K562 (cell line): ENCODE measurements around the gene ATPAF2. TPM values are rescaled to one million over a fixed set of nuclear protein-coding genes. Genes with fewer than 3 reads are reported as not detected.

Experiments
- ADNP ChIP-seq: fragments of 200-800 bp; sonication (Bioruptor generic); IDR thresholded peaks from 2 replicates; pipeline ENCODE4 v1.6.1; 2016; ENCODE audit warnings: missing genetic modification characterization, missing compliant biosample characterization
- CTBP1 ChIP-seq: fragments of 450-650 bp; IDR thresholded peaks from 2 replicates; pipeline ENCODE4 v1.6.1; 2016; ENCODE audit warnings: borderline replicate concordance
- FOXM1 ChIP-seq, 2 experiments: fragments of 450-650 bp in 1 of 2; sonication (generic) in 1 of 2; formaldehyde crosslinking in 1 of 2; IDR thresholded peaks; 2 replicates each; pipeline versions ENCODE4 v1.6.1 to v1.9.0; 2017 to 2022; ENCODE audit warnings: low read depth in 2 of 2, mild to moderate bottlenecking in 2 of 2, missing genetic modification reagents in 1 of 2, moderate library complexity in 1 of 2
- HOXB6 ChIP-seq: fragments of 250-450 bp; sonication (Bioruptor Pico); IDR thresholded peaks from 2 replicates; pipeline ENCODE4 v1.5.1; 2022; ENCODE audit warnings: mild to moderate bottlenecking, borderline replicate concordance
- MED1 ChIP-seq: sonication (generic); formaldehyde crosslinking; IDR thresholded peaks from 2 replicates; pipeline ENCODE4 v1.8.1; 2023; ENCODE audit warnings: missing genetic modification reagents, borderline replicate concordance
- MEIS2 ChIP-seq: fragments of 450-650 bp; IDR thresholded peaks from 2 replicates; pipeline ENCODE4 v1.6.1; 2014; ENCODE audit warnings: mild to moderate bottlenecking; ENCODE audit not compliant: partially characterized antibody
- NELFE ChIP-seq: IDR thresholded peaks from 2 replicates; pipeline ENCODE4 v1.6.1; 2011; ENCODE audit warnings: mild to moderate bottlenecking; ENCODE audit not compliant: insufficient read depth, insufficient read length
- NFE2 ChIP-seq: IDR thresholded peaks from 2 replicates; pipeline ENCODE4 v1.6.1; 2014; ENCODE audit warnings: antibody characterized with exemption, low read depth
- NFIC ChIP-seq: fragments of 450-650 bp; IDR thresholded peaks from 2 replicates; pipeline ENCODE4 v1.6.1; 2017; ENCODE audit warnings: mild to moderate bottlenecking, inconsistent platforms
- POLR3G ChIP-seq: IDR thresholded peaks from 2 replicates; pipeline ENCODE4 v1.6.1; 2011; ENCODE audit not compliant: insufficient read length, insufficient replicate concordance; ENCODE audit errors: extremely low read depth
- RAD21 ChIP-seq, 2 experiments: fragments of 250-450 bp in 1 of 2; fragments of 450-650 bp in 1 of 2; sonication (Bioruptor Pico) in 1 of 2; formaldehyde crosslinking in 1 of 2; IDR thresholded peaks in 1 of 2; conservative IDR thresholded peaks in 1 of 2; 2 replicates each; pipeline versions ENCODE4 v1.4.0 to v1.8.0; 2020 to 2022; ENCODE audit warnings: mild to moderate bottlenecking in 2 of 2, moderate library complexity in 1 of 2
- RNF2 ChIP-seq: sonication (generic); IDR thresholded peaks from 2 replicates; pipeline ENCODE4 v1.6.1; 2016
- SMAD4 ChIP-seq: fragments of 250-450 bp; sonication (Bioruptor Pico); conservative IDR thresholded peaks from 2 replicates; pipeline ENCODE4 v1.8.0; 2021; ENCODE audit warnings: inconsistent platforms, mild to moderate bottlenecking, moderate library complexity
- TGIF2 ChIP-seq: sonication (generic); formaldehyde crosslinking; IDR thresholded peaks from 2 replicates; pipeline ENCODE4 v1.8.1; 2022; ENCODE audit warnings: mild to moderate bottlenecking, missing genetic modification reagents, moderate library complexity
- ZBTB43 ChIP-seq: sonication (generic); formaldehyde crosslinking; IDR thresholded peaks from 2 replicates; pipeline ENCODE4 v1.8.0; 2023; ENCODE audit warnings: mild to moderate bottlenecking, missing genetic modification reagents
- ZNF431 ChIP-seq: sonication (generic); formaldehyde crosslinking; IDR thresholded peaks from 2 replicates; pipeline ENCODE4 v1.8.0; 2022; ENCODE audit warnings: mild to moderate bottlenecking, missing genetic modification reagents
- polyA plus RNA-seq, 8 experiments: library from polyadenylated mRNA; depleted of rRNA in 4 of 8; stranded (reverse) in 5 of 8; unstranded in 3 of 8; fragments of >200 nt; fragmentation: Nextera tagmentation in 2 of 8; fragmentation: Illumina TruSeq in 1 of 8; extraction: Ambion mirVana in 2 of 8; extraction: Trizol in 1 of 8; gene quantifications; 2 replicates each; pipeline versions ENCODE4 v1.2.1 to v1.2.3, GENCODE V29; 2011 to 2014; ENCODE audit warnings: inconsistent platforms in 1 of 8, missing spikeins in 1 of 8
- total RNA-seq, 7 experiments: library from RNA; depleted of rRNA in 6 of 7; stranded (reverse); fragments of >200 nt in 6 of 7; fragmentation: Illumina TruSeq in 2 of 7; extraction: Trizol in 2 of 7; gene quantifications; 2 replicates each; pipeline versions ENCODE4 v1.2.1 to v1.2.3, GENCODE V29; 2011 to 2021; ENCODE audit warnings: low replicate concordance in 1 of 7
- TF ChIP-seq, protein P1 (sequence below): fragments of 450-650 bp; IDR thresholded peaks from 2 replicates; pipeline ENCODE4 v1.6.1; 2016; ENCODE audit warnings: missing biosample characterization, missing genetic modification characterization
- TF ChIP-seq, protein P2 (sequence below): sonication (generic); formaldehyde crosslinking; IDR thresholded peaks from 2 replicates; pipeline ENCODE4 v1.8.0; 2023; ENCODE audit warnings: missing genetic modification reagents, mild to moderate bottlenecking, borderline replicate concordance
- TF ChIP-seq, protein P3 (sequence below): sonication (generic); formaldehyde crosslinking; IDR thresholded peaks from 2 replicates; pipeline ENCODE4 v1.8.1; 2023; ENCODE audit warnings: mild to moderate bottlenecking, missing genetic modification reagents

The ATPAF2 gene
- total and polyA plus RNA-seq, 9 of the 15 experiments (the other 6 are each of a cell fraction or from before 2014, with no cell fraction given): 2.1 to 19.2 (median 11.3) TPM

GRCh38 chr17:18035704-18036103 is 3.3 kb downstream of the ATPAF2 start (continued):
- TF ChIP-seq, protein P1, sequence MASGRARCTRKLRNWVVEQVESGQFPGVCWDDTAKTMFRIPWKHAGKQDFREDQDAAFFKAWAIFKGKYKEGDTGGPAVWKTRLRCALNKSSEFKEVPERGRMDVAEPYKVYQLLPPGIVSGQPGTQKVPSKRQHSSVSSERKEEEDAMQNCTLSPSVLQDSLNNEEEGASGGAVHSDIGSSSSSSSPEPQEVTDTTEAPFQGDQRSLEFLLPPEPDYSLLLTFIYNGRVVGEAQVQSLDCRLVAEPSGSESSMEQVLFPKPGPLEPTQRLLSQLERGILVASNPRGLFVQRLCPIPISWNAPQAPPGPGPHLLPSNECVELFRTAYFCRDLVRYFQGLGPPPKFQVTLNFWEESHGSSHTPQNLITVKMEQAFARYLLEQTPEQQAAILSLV (tag): no peak
- TF ChIP-seq MED1 (CRISPR knock-in tag): no peak
- TF ChIP-seq HOXB6 (CRISPR knock-in tag): no peak
- TF ChIP-seq RNF2: no peak
- TF ChIP-seq, protein P2, sequence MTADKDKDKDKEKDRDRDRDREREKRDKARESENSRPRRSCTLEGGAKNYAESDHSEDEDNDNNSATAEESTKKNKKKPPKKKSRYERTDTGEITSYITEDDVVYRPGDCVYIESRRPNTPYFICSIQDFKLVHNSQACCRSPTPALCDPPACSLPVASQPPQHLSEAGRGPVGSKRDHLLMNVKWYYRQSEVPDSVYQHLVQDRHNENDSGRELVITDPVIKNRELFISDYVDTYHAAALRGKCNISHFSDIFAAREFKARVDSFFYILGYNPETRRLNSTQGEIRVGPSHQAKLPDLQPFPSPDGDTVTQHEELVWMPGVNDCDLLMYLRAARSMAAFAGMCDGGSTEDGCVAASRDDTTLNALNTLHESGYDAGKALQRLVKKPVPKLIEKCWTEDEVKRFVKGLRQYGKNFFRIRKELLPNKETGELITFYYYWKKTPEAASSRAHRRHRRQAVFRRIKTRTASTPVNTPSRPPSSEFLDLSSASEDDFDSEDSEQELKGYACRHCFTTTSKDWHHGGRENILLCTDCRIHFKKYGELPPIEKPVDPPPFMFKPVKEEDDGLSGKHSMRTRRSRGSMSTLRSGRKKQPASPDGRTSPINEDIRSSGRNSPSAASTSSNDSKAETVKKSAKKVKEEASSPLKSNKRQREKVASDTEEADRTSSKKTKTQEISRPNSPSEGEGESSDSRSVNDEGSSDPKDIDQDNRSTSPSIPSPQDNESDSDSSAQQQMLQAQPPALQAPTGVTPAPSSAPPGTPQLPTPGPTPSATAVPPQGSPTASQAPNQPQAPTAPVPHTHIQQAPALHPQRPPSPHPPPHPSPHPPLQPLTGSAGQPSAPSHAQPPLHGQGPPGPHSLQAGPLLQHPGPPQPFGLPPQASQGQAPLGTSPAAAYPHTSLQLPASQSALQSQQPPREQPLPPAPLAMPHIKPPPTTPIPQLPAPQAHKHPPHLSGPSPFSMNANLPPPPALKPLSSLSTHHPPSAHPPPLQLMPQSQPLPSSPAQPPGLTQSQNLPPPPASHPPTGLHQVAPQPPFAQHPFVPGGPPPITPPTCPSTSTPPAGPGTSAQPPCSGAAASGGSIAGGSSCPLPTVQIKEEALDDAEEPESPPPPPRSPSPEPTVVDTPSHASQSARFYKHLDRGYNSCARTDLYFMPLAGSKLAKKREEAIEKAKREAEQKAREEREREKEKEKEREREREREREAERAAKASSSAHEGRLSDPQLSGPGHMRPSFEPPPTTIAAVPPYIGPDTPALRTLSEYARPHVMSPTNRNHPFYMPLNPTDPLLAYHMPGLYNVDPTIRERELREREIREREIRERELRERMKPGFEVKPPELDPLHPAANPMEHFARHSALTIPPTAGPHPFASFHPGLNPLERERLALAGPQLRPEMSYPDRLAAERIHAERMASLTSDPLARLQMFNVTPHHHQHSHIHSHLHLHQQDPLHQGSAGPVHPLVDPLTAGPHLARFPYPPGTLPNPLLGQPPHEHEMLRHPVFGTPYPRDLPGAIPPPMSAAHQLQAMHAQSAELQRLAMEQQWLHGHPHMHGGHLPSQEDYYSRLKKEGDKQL (CRISPR knock-in tag): no peak
- TF ChIP-seq ADNP (tag): no peak
- TF ChIP-seq, protein P3, sequence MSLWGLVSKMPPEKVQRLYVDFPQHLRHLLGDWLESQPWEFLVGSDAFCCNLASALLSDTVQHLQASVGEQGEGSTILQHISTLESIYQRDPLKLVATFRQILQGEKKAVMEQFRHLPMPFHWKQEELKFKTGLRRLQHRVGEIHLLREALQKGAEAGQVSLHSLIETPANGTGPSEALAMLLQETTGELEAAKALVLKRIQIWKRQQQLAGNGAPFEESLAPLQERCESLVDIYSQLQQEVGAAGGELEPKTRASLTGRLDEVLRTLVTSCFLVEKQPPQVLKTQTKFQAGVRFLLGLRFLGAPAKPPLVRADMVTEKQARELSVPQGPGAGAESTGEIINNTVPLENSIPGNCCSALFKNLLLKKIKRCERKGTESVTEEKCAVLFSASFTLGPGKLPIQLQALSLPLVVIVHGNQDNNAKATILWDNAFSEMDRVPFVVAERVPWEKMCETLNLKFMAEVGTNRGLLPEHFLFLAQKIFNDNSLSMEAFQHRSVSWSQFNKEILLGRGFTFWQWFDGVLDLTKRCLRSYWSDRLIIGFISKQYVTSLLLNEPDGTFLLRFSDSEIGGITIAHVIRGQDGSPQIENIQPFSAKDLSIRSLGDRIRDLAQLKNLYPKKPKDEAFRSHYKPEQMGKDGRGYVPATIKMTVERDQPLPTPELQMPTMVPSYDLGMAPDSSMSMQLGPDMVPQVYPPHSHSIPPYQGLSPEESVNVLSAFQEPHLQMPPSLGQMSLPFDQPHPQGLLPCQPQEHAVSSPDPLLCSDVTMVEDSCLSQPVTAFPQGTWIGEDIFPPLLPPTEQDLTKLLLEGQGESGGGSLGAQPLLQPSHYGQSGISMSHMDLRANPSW (CRISPR knock-in tag): no peak
- TF ChIP-seq SMAD4 (CRISPR knock-in tag): 0 out of 2 replicates have a peak, but pooled peaks have one; percentile 30
- TF ChIP-seq ZNF431 (CRISPR knock-in tag): no peak
- TF ChIP-seq ZBTB43 (CRISPR knock-in tag): no peak
- peak; percentile 20; the same call in 1 of the 2 replicates for TF ChIP-seq CTBP1
- TF ChIP-seq NFIC: peak; percentile 72
- TF ChIP-seq RAD21 (CRISPR knock-in tag; conservative IDR thresholded peaks at IDR 0.05 in 1 of 2, IDR thresholded peaks at IDR 0.05 in 1 of 2): no peak
- no peak for TF ChIP-seq TGIF2 (CRISPR knock-in tag)
- peak; percentile 57; the same call in 1 of the 2 replicates for TF ChIP-seq NFE2
- TF ChIP-seq FOXM1 (IDR thresholded peaks at IDR 0.05; ENCODE audit: low read depth): peak; percentile 30; the same call in 1 of the 2 replicates
- TF ChIP-seq FOXM1 (CRISPR knock-in tag; IDR thresholded peaks at IDR 0.05; ENCODE audit: low read depth): no peak
- TF ChIP-seq NELFE: no peak
- TF ChIP-seq POLR3G: no peak
- TF ChIP-seq MEIS2: peak; percentile 80
